ENCODE measurements around the gene ZNF672.
"Not testable (repeated sequence)": the region's sequence is repeated elsewhere in the genome, so short reads cannot be mapped to it uniquely, and the experiment has no call there.

Gene ZNF672

DNA sequence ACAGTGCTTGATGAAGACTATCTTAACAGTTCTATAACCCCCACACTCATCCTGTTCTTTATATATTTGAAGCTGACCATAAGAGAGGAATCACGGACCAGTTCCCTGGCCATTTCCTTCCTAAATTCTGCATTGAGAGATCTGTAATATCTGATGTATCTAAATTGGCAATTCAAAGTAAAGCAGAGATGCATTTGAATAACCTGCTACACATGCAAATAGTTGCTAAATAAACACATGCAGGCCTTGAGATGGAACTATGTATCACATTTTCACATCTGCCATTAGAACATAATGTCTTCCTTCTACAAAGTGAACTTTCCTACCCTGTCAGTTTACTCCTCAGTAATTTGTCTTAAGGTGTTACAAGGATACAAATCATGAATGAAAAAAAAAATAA lies 47.6 kb downstream of the ZNF672 start:
- in situ Hi-C loops (cut with MboI; ENCODE audit: low sequenced_read_pairs) = no loop called here

GRCh38 chr1:248886237-248886895 lies 48.3 kb downstream of the ZNF672 start:
- in situ Hi-C loops (cut with MboI; ENCODE audit: low sequenced_read_pairs) = no loop called here
- Histone ChIP-seq H3K4me1 (no peaks in the 10 kb centered on the region), H3K27me3 (ENCODE audit: low read depth) (peaks cover 6% of the 10 kb centered on the region; the same call in 1 of the 2 replicates), H3K4me3 (no peak overlapping the region), H3K9me3 (no peaks in the 10 kb centered on the region), H3K36me3 (replicated peaks) (no peaks in the 10 kb centered on the region)
- no peak for DNase-seq (ENCODE audit: low spot score in 2 of 2)

More for the DNA sequence above, 47.6 kb downstream of the ZNF672 start:
- Histone ChIP-seq H3K4me3 (no peak overlapping the region), H3K36me3 (replicated peaks) (no peaks in the 10 kb centered on the region), H3K9me3 (no peaks in the 10 kb centered on the region), H3K4me1 (no peaks in the 10 kb centered on the region), H3K27me3 (ENCODE audit: low read depth) (peaks cover 5% of the 10 kb centered on the region)
- no peak for DNase-seq (ENCODE audit: low spot score in 2 of 2)

GRCh38 chr1:248889914-248890243 lies 51.9 kb downstream of the ZNF672 start:
- DNase-seq (ENCODE audit: low spot score in 2 of 2); H3K9me3 ChIP-seq; H3K4me1 ChIP-seq; H3K36me3 ChIP-seq (replicated peaks); H3K4me3 ChIP-seq; in situ Hi-C loops (cut with MboI; ENCODE audit: low sequenced_read_pairs): not testable (repeated sequence)
- peaks cover 11% of the 10 kb centered on the region; the same call in 1 of the 2 replicates for H3K27me3 ChIP-seq (ENCODE audit: low read depth)

GRCh38 chr1:248890549-248891498 lies 52.8 kb downstream of the ZNF672 start:
- H3K27me3 ChIP-seq (ENCODE audit: low read depth) = peaks cover 11% of the 10 kb centered on the region; the same call in 1 of the 2 replicates
- no peaks in the 10 kb centered on the region for H3K36me3 ChIP-seq (replicated peaks)
- in situ Hi-C loops (cut with MboI; ENCODE audit: low sequenced_read_pairs) = no loop called here
- H3K9me3 ChIP-seq = no peaks in the 10 kb centered on the region
- H3K4me1 ChIP-seq = no peaks in the 10 kb centered on the region
- no peak for DNase-seq (ENCODE audit: low spot score in 2 of 2)
- H3K4me3 ChIP-seq = no peak overlapping the region

GRCh38 chr1:248891758-248892157 lies 53.7 kb downstream of the ZNF672 start:
- no peak for DNase-seq (ENCODE audit: low spot score in 2 of 2)
- no peaks in the 10 kb centered on the region for H3K9me3 ChIP-seq
- in situ Hi-C loops (cut with MboI; ENCODE audit: low sequenced_read_pairs) = no loop called here
- H3K4me1 ChIP-seq = no peaks in the 10 kb centered on the region
- no peaks in the 10 kb centered on the region for H3K36me3 ChIP-seq (replicated peaks)
- peaks cover 13% of the 10 kb centered on the region; the same call in 1 of the 2 replicates for H3K27me3 ChIP-seq (ENCODE audit: low read depth)
- no peak overlapping the region for H3K4me3 ChIP-seq

GRCh38 chr1:248892590-248892989 lies 54.6 kb downstream of the ZNF672 start:
- Histone ChIP-seq H3K36me3 (replicated peaks) (no peaks in the 10 kb centered on the region), H3K4me3 (no peak overlapping the region), H3K4me1 (no peaks in the 10 kb centered on the region), H3K9me3 (no peaks in the 10 kb centered on the region), H3K27me3 (ENCODE audit: low read depth) (peaks cover 13% of the 10 kb centered on the region; the same call in 1 of the 2 replicates)
- in situ Hi-C loops (cut with MboI; ENCODE audit: low sequenced_read_pairs) = no loop called here
- DNase-seq (ENCODE audit: low spot score in 2 of 2) = no peak

DNA sequence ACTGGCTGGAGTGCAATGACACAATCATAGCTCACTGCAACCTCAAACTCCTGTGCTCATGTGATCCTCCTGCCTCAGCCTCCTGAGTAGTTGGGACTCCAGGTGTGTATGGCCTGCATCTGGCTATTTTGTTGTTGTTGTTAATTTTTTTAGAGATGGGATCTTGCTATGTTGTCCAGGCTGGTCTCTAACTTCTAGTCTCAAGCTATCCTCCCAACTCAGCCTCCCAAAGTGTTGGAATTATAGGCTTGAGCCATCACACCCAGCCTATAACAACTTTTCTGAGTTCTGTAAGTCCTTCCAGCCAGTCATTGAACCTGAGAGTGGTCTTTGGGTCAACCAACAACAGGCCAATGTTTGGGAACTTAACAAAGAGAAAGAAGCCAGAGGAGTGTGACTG lies 56.8 kb downstream of the ZNF672 start:
- Histone ChIP-seq H3K4me3 (no peak overlapping the region), H3K36me3 (replicated peaks) (no peaks in the 10 kb centered on the region), H3K4me1 (no peaks in the 10 kb centered on the region), H3K27me3 (ENCODE audit: low read depth) (peaks cover 17% of the 10 kb centered on the region; the same call in 1 of the 2 replicates), H3K9me3 (no peaks in the 10 kb centered on the region)
- DNase-seq (ENCODE audit: low spot score in 2 of 2) = no peak
- in situ Hi-C loops (cut with MboI; ENCODE audit: low sequenced_read_pairs) = no loop called here

DNA sequence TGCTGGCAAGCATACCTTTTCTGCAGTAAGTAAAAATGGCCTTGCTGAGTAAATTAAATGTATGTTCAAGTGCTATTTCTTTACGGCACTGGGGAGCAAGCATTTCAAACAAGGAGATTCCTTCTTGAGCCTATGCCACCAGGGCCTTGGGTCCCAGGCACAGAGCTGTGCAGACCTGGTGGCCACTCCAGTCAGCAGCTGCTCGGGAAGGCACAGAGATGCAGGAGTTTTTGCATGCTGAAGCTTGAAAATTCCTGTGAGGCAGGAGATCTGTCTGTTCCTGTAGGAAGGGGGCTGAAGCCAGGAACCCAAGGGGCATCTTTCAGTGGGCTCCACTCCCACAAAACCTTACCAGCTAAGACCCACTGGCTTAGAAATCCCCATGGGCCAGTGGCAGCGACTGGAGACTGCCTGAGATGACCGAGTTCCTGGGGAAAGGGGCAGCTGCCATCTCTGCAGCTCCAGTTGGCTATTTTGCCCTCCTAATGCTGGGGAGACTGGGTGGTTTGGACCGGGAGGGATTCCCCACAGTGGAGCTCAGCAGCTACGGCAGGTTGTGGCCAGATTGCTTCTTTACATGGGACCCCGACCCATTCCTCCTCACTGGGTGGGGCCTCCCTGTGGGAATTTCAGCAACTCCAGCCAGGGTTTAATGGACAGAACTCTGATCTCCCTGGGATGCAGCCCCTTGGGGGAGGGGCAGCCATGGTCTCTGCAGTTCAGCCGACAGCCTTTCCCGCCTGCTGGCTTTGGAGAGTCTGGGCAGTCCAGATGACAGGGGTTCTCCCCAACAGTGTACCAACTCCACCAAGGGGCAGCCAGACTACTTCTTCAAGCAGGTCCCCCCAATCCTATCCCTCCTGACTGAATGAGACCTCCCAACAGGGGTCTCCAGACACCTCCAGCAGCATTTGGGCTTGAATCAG lies 59.7 kb downstream of the ZNF672 start:
- no peak overlapping the region for H3K4me3 ChIP-seq
- H3K4me1 ChIP-seq = no peaks in the 10 kb centered on the region
- DNase-seq (ENCODE audit: low spot score in 2 of 2) = no peak
- in situ Hi-C loops (cut with MboI; ENCODE audit: low sequenced_read_pairs) = no loop called here
- H3K9me3 ChIP-seq = no peaks in the 10 kb centered on the region
- no peaks in the 10 kb centered on the region for H3K36me3 ChIP-seq (replicated peaks)
- H3K27me3 ChIP-seq (ENCODE audit: low read depth) = peaks cover 32% of the 10 kb centered on the region
